Middle frontal gyrus (tissue), 1 donor: Measurements from ENCODE around the gene RNF224.

ENCODE experiments used
- DNase-seq: peaks from one replicate; pipeline ENCODE4 v3.0.0-alpha.2; 2015; ENCODE audit warnings: low spot score; ENCODE audit errors: extremely low spot score

The RNF224 gene

DNA sequence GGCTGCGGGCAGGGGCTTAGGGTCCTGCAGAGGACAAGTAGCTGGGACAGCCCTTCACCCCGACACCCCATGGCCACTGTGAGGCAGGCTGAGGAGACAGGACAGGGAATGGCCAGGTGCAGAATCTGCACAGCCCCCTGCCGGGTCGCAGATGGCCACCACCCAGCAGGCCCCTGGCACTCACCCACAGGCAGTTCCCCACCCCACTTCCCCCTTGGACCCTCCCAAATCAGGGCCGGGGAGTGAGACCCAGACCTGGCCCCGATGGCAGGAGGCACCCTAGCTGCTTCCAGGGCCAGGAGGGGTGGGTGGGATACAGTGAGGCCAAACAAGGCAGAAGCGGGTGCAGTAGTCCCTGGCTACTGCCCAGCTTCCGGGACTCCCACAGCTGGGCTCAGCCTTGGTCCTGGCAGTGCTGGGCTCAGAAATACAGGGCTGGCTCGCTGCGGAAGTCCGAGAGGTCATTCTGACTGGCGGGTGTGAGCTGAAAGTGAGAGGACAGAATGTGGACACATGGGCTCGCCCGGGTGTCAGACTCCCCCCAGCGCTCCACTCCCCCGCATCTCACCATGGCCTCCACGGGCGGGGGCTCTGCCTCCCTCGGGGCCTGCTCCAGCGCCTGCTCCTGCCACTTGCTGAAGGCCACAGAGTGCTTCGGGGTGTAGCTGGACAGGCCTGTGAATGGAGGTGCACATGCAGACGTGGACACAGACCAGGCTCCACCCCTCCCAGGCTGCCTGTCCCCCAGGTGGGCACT, 35.4 kb upstream of the RNF224 start:
- DNase-seq: peak; percentile 29

- no peak for DNase-seq
These were observed 34.9 kb upstream of the RNF224 start for GRCh38 chr9:137192448-137192780.

DNA sequence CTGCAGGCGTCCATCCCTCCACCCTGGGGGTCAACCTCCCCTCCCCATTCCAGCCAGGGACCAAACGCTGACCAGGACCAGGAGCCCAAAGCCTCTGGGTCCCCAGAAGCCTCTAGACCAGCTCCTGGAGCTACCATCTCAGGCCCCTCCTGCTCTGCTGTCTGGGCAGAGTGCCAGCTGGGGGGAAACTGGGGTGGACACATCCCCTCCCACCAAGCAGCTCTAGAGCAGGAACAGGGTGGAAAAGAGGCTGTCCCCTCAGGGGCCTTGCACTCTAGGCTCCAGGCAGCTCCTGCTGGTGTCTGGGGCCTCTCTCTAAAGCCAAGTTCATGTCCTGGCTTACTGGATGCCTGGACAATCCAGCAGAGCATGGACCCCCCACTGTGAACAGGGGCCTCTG, 34.4 kb upstream of the RNF224 start:
- DNase-seq: no peak

DNA sequence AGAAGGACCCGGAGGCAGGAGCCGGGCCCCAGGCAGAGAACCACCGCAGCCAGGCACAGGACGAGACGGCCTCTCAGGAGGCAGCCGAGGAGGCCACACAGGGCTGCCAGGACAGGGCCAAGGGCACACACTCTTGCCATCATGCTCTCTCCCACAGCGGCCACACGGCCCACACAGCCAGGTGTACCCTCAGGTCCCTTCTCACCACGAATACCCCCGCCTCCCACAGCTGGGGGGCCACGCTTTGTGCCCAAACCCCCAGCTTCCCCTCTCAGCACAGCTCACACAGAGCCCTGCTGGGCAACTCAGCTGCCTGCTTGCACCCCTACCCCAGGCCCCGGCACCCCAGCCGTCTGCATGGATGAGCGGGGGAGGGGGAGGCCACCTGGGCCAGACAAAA, 33.5 kb upstream of the RNF224 start:
- DNase-seq: no peak

GRCh38 chr9:137194388-137194787, 32.9 kb upstream of the RNF224 start:
- peak; percentile 76 for DNase-seq

GRCh38 chr9:137194909-137195308, 32.4 kb upstream of the RNF224 start:
- no peak for DNase-seq

DNA sequence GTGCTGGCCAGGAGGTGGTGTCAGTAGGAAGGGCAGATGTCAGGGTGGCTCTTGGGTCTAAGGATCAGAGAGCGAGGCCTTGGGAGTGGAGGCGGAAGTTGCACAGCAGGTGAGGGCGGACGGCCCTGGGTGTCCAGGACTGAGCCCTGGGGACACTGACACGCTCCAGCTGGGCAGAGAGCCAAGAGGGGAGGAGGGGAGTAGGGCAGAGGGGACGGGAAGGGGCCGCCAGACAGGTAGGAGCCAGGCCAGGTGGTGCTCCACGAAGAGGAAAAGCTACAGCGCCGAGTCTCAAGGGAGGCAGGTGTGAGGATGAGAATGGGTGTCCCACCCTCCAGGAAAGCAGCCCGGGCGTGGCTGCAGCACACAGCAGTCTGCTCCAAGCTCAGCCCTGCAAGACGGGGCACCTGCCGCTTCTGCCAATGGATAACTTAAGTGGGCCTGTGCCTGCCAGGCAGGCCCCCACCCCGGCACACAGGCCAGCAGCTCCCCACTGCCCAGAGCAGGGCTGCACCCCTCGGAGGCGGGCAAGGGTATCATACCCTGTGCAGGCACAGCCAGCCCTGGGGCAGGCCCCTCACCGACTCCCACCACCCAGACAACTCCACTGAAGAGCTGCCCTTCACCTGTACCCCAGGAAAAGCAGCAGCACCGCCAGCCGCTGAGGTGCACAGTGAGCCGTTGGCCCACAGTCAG, 31.6 kb upstream of the RNF224 start:
- no peak for DNase-seq

- DNase-seq: no peak
These were observed 29.0 kb upstream of the RNF224 start for GRCh38 chr9:137198051-137198901.

- DNase-seq: no peak
These were observed 28.4 kb upstream of the RNF224 start for GRCh38 chr9:137198902-137199283.

- no peak for DNase-seq
These were observed 27.7 kb upstream of the RNF224 start for GRCh38 chr9:137199411-137200121.

- DNase-seq: peak; percentile 98
These were observed 26.7 kb upstream of the RNF224 start, which contains the start of gene TPRN for GRCh38 chr9:137200311-137201204. TSS of gene TPRN (minus strand) at chr9:137200741. CDS start at chr9:137200711, 30 bp downstream.

GRCh38 chr9:137201205-137201868, 26.0 kb upstream of the RNF224 start:
- DNase-seq: no peak

DNA sequence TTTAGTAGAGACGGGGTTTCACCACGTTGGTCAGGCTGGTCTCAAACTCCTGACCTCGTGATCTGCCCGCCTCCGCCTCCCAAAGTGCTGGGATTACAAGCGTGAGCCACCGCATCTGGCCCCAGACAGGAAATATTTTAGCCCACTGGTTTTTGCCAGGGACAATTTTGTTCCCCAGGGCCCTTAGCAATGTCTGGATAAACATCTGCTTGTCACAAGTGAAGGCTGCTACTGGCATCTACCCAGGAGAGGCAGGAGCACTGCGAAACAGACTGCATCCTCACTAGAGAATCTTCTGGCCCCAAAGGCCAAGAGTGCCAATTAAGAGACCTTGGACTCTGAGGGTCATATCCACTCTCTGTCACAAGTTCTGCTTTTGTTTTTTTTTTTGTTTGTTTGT, 24.3 kb upstream of the RNF224 start:
- no peak for DNase-seq

DNA sequence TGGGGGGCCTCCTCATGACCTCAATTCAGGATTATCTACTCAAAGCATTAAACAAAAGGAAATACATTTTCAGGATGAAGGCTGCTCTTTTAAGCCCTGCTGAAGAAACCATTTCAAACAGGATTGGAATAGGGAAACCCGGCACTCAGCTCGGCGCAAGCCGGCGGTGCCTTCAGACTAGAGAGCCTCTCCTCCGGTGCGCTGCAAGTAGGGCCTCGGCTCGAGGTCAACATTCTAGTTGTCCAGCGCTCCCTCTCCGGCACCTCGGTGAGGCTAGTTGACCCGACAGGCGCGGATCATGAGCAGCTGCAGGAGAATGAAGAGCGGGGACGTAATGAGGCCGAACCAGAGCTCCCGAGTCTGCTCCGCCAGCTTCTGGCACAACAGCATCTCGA, 22.6 kb upstream of the RNF224 start:
- no peak for DNase-seq

DNA sequence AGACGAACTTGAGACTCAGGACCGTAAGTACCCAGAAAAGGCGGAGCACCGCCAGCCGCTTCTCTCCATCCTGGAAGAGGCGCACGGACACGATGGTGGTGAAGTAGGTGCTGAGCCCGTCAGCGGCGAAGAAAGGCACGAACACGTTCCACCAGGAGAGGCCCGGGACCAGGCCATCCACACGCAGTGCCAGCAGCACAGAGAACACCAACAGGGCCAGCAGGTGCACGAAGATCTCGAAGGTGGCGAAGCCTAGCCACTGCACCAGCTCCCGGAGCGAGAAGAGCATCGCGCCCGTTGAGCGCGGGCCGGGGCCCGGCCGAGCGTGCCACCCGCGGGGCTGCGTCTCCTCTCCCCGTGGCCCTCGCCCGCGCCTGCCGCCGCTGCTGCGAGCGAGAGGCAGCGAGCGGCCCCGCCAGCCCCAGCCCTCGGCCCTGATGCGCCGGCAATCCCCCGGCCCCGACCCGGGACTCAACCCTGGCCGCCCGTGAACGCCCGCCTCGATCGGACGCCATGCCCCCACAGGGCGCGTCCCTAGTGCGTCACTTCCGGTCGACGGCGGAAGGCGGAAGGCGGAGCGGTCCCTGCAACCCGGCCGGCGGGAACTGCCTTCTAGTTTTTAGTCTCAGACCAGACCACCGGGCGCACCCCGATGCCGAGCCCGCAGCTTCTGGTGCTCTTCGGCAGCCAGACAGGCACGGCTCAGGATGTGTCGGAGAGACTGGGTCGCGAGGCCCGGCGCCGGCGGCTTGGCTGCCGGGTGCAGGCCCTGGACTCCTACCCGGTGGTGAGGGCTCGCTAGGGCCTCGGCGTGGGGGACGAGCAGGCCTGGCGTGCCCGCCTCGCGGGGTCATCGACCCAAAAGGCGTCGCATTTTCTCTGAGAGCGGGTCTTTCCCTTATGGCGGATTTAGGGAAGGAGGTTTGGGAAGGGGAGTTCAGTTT, 21.9 kb upstream of the RNF224 start, which contains the start of the genes NDOR1 and TMEM203:
TSS of gene NDOR1 (plus strand) at position 575 of the 944 bp plus-strand sequence. CDS start at position 653, 78 bp downstream.
TSS of gene TMEM203 (minus strand) at position 523 of the 944 bp plus-strand sequence. CDS start at position 289, 234 bp downstream.
- peak; percentile 78 for DNase-seq

GRCh38 chr9:137206602-137207001, 20.7 kb upstream of the RNF224 start:
- no peak for DNase-seq

- no peak for DNase-seq
These were observed 15.8 kb upstream of the RNF224 start for GRCh38 chr9:137211532-137211931.

GRCh38 chr9:137212520-137212919, 14.8 kb upstream of the RNF224 start:
- no peak for DNase-seq
